CD14-positive monocyte (primary cell): ENCODE results near the gene ACOT11. TPM values are rescaled to one million over a fixed set of nuclear protein-coding genes. Genes with fewer than 3 reads are reported as not detected.

Experiments
- DNase-seq, 3 donors: peaks; one replicate each; pipeline ENCODE4 v3.0.0-alpha.2; 2011 to 2022
- H2AFZ ChIP-seq: 2 replicates; pipeline ENCODE4 v1.6.0; 2012; ENCODE audit warnings: mild to moderate bottlenecking, low read depth, low read length, inconsistent platforms; ENCODE audit not compliant: insufficient read depth, poor library complexity, severe bottlenecking
- H3K27ac ChIP-seq, 2 donors: 1 replicate in 1 of 2; 2 replicates in 1 of 2; pipeline ENCODE4 v1.5.1; 2012 to 2013; ENCODE audit warnings: low read length in 2 of 2, control low read depth in 1 of 2, inconsistent platforms in 1 of 2, low read depth in 1 of 2, mild to moderate bottlenecking in 1 of 2
- H3K27me3 ChIP-seq, 2 donors: one replicate each; pipeline versions ENCODE4 v1.6.0 to v1.6.1; 2011 to 2013; ENCODE audit warnings: low read length in 2 of 2; ENCODE audit not compliant: control insufficient read depth in 2 of 2, insufficient read depth in 2 of 2
- H3K36me3 ChIP-seq, 2 donors: replicated peaks in 1 of 2; 1 replicate in 1 of 2; 2 replicates in 1 of 2; pipeline versions ENCODE4 v1.5.1 to v1.6.1; 2012 to 2013; ENCODE audit warnings: low read length in 2 of 2, control low read depth in 1 of 2, inconsistent platforms in 1 of 2, mild to moderate bottlenecking in 1 of 2; ENCODE audit not compliant: insufficient read depth in 2 of 2, control insufficient read depth in 1 of 2
- H3K4me1 ChIP-seq, 2 donors: 1 replicate in 1 of 2; 2 replicates in 1 of 2; pipeline versions ENCODE4 v1.5.1 to v1.6.1; 2012 to 2013; ENCODE audit warnings: low read length in 2 of 2, control low read depth in 1 of 2, inconsistent platforms in 1 of 2, mild to moderate bottlenecking in 1 of 2, moderate library complexity in 1 of 2; ENCODE audit not compliant: insufficient read depth in 2 of 2, control insufficient read depth in 1 of 2
- H3K4me2 ChIP-seq: replicated peaks from 2 replicates; pipeline ENCODE3; 2012; ENCODE audit warnings: low read length, moderate library complexity, mild to moderate bottlenecking; ENCODE audit not compliant: poor library complexity, severe bottlenecking; ENCODE audit errors: extremely low read depth
- H3K4me3 ChIP-seq, 3 experiments: fragments of 200-600 bp in 1 of 3; sonication (generic) in 1 of 3; replicated peaks in 1 of 3; 1 replicate in 2 of 3; 2 replicates in 1 of 3; pipeline ENCODE4 v1.5.1; 2011 to 2013; ENCODE audit warnings: low read length in 3 of 3, mild to moderate bottlenecking in 3 of 3, control low read depth in 2 of 3, low read depth in 2 of 3, inconsistent platforms in 1 of 3, moderate library complexity in 1 of 3
- H3K79me2 ChIP-seq: 2 replicates; pipeline ENCODE4 v1.6.0; 2012; ENCODE audit warnings: mild to moderate bottlenecking, control low read depth, inconsistent platforms, low read length, moderate library complexity; ENCODE audit not compliant: insufficient read depth
- H3K9ac ChIP-seq: 2 replicates; pipeline ENCODE4 v1.6.0; 2017; ENCODE audit warnings: low read length, mild to moderate bottlenecking; ENCODE audit not compliant: insufficient read depth, poor library complexity, severe bottlenecking
- H3K9me3 ChIP-seq, 2 donors: replicated peaks in 1 of 2; 1 replicate in 1 of 2; 2 replicates in 1 of 2; pipeline versions ENCODE4 v1.5.1 to v1.6.1; 2012 to 2013; ENCODE audit warnings: low read length in 2 of 2, control low read depth in 1 of 2; ENCODE audit not compliant: control insufficient read depth in 1 of 2, insufficient read depth in 1 of 2
- H4K20me1 ChIP-seq: 2 replicates; pipeline ENCODE4 v1.6.0; 2012; ENCODE audit warnings: mild to moderate bottlenecking, low read length, control low read depth, moderate library complexity; ENCODE audit not compliant: insufficient read depth
- H3K27ac Mint-ChIP-seq, 7 donors: one replicate each; pipeline ENCODE4 v1.8.0; 2020; ENCODE audit warnings: mild to moderate bottlenecking in 7 of 7, mixed read lengths in 7 of 7, moderate library complexity in 6 of 7, inconsistent platforms in 2 of 7
- H3K27me3 Mint-ChIP-seq, 3 donors: one replicate each; pipeline ENCODE4 v1.8.0; 2021 to 2022; ENCODE audit warnings: low read depth in 3 of 3, mild to moderate bottlenecking in 3 of 3, mixed read lengths in 3 of 3, moderate library complexity in 3 of 3, inconsistent platforms in 1 of 3
- H3K36me3 Mint-ChIP-seq, 2 donors: one replicate each; pipeline ENCODE4 v1.8.0; 2020; ENCODE audit warnings: mixed read lengths in 2 of 2, inconsistent platforms in 1 of 2, mild to moderate bottlenecking in 1 of 2
- H3K4me1 Mint-ChIP-seq: one replicate; pipeline ENCODE4 v1.8.0; 2020; ENCODE audit warnings: mild to moderate bottlenecking, mixed read lengths
- H3K4me3 Mint-ChIP-seq, 2 donors: one replicate each; pipeline ENCODE4 v1.8.0; 2020; ENCODE audit warnings: mild to moderate bottlenecking in 2 of 2, mixed read lengths in 2 of 2, moderate library complexity in 1 of 2
- H3K9me3 Mint-ChIP-seq, 7 donors: one replicate each; pipeline ENCODE4 v1.8.0; 2020 to 2022; ENCODE audit warnings: mixed read lengths in 7 of 7, mild to moderate bottlenecking in 6 of 7, moderate library complexity in 6 of 7, inconsistent platforms in 2 of 7
- CTCF ChIP-seq: fragments of 200-600 bp; IDR thresholded peaks from one replicate; pipeline ENCODE4 v1.8.0; 2022; ENCODE audit warnings: antibody characterized with exemption, mild to moderate bottlenecking
- WGBS: methylation state at CpG from one replicate; pipeline ENCODE4 v1.1.5; 2013; ENCODE audit warnings: missing lambda C conversion rate; ENCODE audit not compliant: insufficient coverage; 5-methylcytosine and 5-hydroxymethylcytosine counted together
- intact Hi-C, 2 donors: fragments of 100-400 bp; cut with micrococcal nuclease; formaldehyde crosslinking; loops; one replicate each; pipeline versions ENCODE4 v1.15.0 to v1.15.1; 2023
- polyA plus RNA-seq, 3 donors: library from polyadenylated mRNA; depleted of rRNA in 1 of 3; unstranded in 2 of 3; stranded (reverse) in 1 of 3; fragments of 300-500 nt in 2 of 3; fragments of >200 nt in 1 of 3; fragmentation: Illumina TruSeq in 2 of 3; gene quantifications; 1 replicate in 2 of 3; 2 replicates in 1 of 3; pipeline ENCODE4 v1.2.3, GENCODE V29; 2012 to 2021

The ACOT11 gene
- polyA plus RNA-seq, 3 donors = 0.18 to 2.1 (median 0.79) TPM

GRCh38 chr1:54537611-54538010, 10.4 kb upstream of the ACOT11 start:
- Mint-ChIP-seq H3K4me1 (peaks cover 13% of the 10 kb centered on the region), H3K27ac (no peak overlapping the region), H3K27me3 (peaks cover 0 to 6% (median 5%) of the 10 kb centered on the region in 3 donors), H3K9me3 (peaks cover 0 to 3% (median 0%) of the 10 kb centered on the region in 7 donors), H3K4me3 (no peak overlapping the region), H3K36me3 (no peaks in the 10 kb centered on the region)
- Histone ChIP-seq H3K36me3 (no peaks in the 10 kb centered on the region), H3K4me1 (peaks cover 15 to 20% of the 10 kb centered on the region in 2 donors), H3K9me3 (no peaks in the 10 kb centered on the region), H3K9ac (no peak overlapping the region), H3K27ac (no peak overlapping the region), H2AFZ (no peak overlapping the region), H3K79me2 (no peaks in the 10 kb centered on the region), H3K27me3 (no peaks in the 10 kb centered on the region), H3K4me3 (no peak overlapping the region), H4K20me1 (no peaks in the 10 kb centered on the region), H3K4me2 (no peak overlapping the region)
- WGBS = 50% methylated on average over 2 of the region's 4 CpGs
- intact Hi-C loops = no loop called here
- no peak for DNase-seq
- no peak for TF ChIP-seq CTCF

- intact Hi-C loops = no loop called here
- H3K36me3 ChIP-seq = no peaks in the 10 kb centered on the region
- no peak for DNase-seq
- H3K4me2 ChIP-seq = no peak overlapping the region
- no peaks in the 10 kb centered on the region for H4K20me1 ChIP-seq
- no peak overlapping the region for H2AFZ ChIP-seq
- no peak overlapping the region for H3K27ac ChIP-seq
- no peak overlapping the region for H3K4me3 Mint-ChIP-seq
- H3K9ac ChIP-seq = no peak overlapping the region
- no peaks in the 10 kb centered on the region for H3K36me3 Mint-ChIP-seq
- H3K4me1 ChIP-seq = peaks cover 24 to 29% of the 10 kb centered on the region in 2 donors
- H3K9me3 Mint-ChIP-seq = peaks cover 0 to 3% (median 0%) of the 10 kb centered on the region in 7 donors
- no peak overlapping the region for H3K4me3 ChIP-seq
- peaks cover 22% of the 10 kb centered on the region for H3K4me1 Mint-ChIP-seq
- WGBS = 98% methylated on average over 8 of the region's 8 CpGs
- no peaks in the 10 kb centered on the region for H3K9me3 ChIP-seq
- TF ChIP-seq CTCF = no peak
- H3K27me3 Mint-ChIP-seq = peaks cover 0 to 6% (median 6%) of the 10 kb centered on the region in 3 donors
- H3K27me3 ChIP-seq = no peaks in the 10 kb centered on the region
- H3K79me2 ChIP-seq = no peaks in the 10 kb centered on the region
- H3K27ac Mint-ChIP-seq = no peak overlapping the region
These were observed 9.5 kb upstream of the ACOT11 start for GRCh38 chr1:54538538-54538937.
